Activated CD8-positive, alpha-beta memory T cell treated with anti-CD3 and anti-CD28 coated beads, Interleukin-2, amount 50 U/mL, for 48 hours (primary cell): Measurements from ENCODE around the gene ZBED5.
"Not testable (repeated sequence)": the region's sequence is repeated elsewhere in the genome, so short reads cannot be mapped to it uniquely, and the experiment has no call there.

Source experiments
- DNase-seq: peaks from one replicate; pipeline ENCODE4 v3.0.0-alpha.2; 2020

ZBED5 gene

GRCh38 chr11:10836884-10837283, 21.0 kb downstream of the ZBED5 start:
- not testable (repeated sequence) for DNase-seq

GRCh38 chr11:10829139-10829538, 28.7 kb downstream of the ZBED5 start:
- no peak for DNase-seq

GRCh38 chr11:10828402-10828801, 29.5 kb downstream of the ZBED5 start:
- no peak for DNase-seq

GRCh38 chr11:10824888-10825287, 33.0 kb downstream of the ZBED5 start:
- no peak for DNase-seq

GRCh38 chr11:10823152-10823579, 34.7 kb downstream of the ZBED5 start:
- no peak for DNase-seq

- DNase-seq, result not testable (repeated sequence)
Measured at GRCh38 chr11:10822491-10822890, 35.4 kb downstream of the ZBED5 start.

- no peak for DNase-seq
Measured at GRCh38 chr11:10818594-10818993, 39.3 kb downstream of the ZBED5 start.

GRCh38 chr11:10813945-10814344, 43.9 kb downstream of the ZBED5 start:
- DNase-seq, result no peak

GRCh38 chr11:10809373-10810160, 48.3 kb downstream of the ZBED5 start:
- DNase-seq, result no peak

GRCh38 chr11:10808553-10809372, 49.1 kb downstream of the ZBED5 start, which contains the start of gene EIF4G2:
TSS of gene EIF4G2 (minus strand) at chr11:10808926.
- peak; percentile 99 for DNase-seq

GRCh38 chr11:10808235-10808552, 49.7 kb downstream of the ZBED5 start:
- no peak for DNase-seq

- peak; percentile 76 for DNase-seq
Measured at GRCh38 chr11:10807493-10808234, 50.2 kb downstream of the ZBED5 start.

- no peak for DNase-seq
Measured at GRCh38 chr11:10806206-10806605, 51.6 kb downstream of the ZBED5 start.

GRCh38 chr11:10805741-10806140, 52.1 kb downstream of the ZBED5 start:
- DNase-seq, result no peak

GRCh38 chr11:10803676-10804075, 54.2 kb downstream of the ZBED5 start:
- no peak for DNase-seq
